ENCODE measurements around the gene COMT. TPM values are rescaled to one million over a fixed set of nuclear protein-coding genes. Genes with fewer than 3 reads are reported as not detected.

COMT gene
- total RNA-seq, 4 donors from 2014 or later, result 80.1 to 228 (median 190) TPM

GRCh38 chr22:20002128-20002527, 60.6 kb downstream of the COMT start:
- TF ChIP-seq CTCF (IDR thresholded peaks at IDR 0.05; ENCODE audit: low read depth), result no peak

GRCh38 chr22:20002636-20003035, 61.1 kb downstream of the COMT start:
- TF ChIP-seq CTCF (IDR thresholded peaks at IDR 0.05; ENCODE audit: low read depth), result no peak

- TF ChIP-seq CTCF (IDR thresholded peaks at IDR 0.05; ENCODE audit: low read depth), result no peak
Measured at GRCh38 chr22:20003304-20003703, 61.7 kb downstream of the COMT start.

GRCh38 chr22:20004464-20004863, 62.9 kb downstream of the COMT start:
- no peak for TF ChIP-seq CTCF (IDR thresholded peaks at IDR 0.05; ENCODE audit: low read depth)

- TF ChIP-seq CTCF (IDR thresholded peaks at IDR 0.05; ENCODE audit: low read depth), result no peak
Measured at GRCh38 chr22:20008221-20008995, 66.8 kb downstream of the COMT start.

- TF ChIP-seq CTCF (IDR thresholded peaks at IDR 0.05; ENCODE audit: low read depth), result no peak
Measured at GRCh38 chr22:20009018-20009491, 67.5 kb downstream of the COMT start.

- no peak for TF ChIP-seq CTCF (IDR thresholded peaks at IDR 0.05; ENCODE audit: low read depth)
Measured at GRCh38 chr22:20009582-20010306, 68.2 kb downstream of the COMT start.
